LNCAP (cell line): Measurements from ENCODE around the gene CHFR.

Experiments used
- CTCF ChIP-seq: fragments of 450-650 bp; IDR thresholded peaks from 2 replicates; pipeline ENCODE4 v1.5.1; 2017; ENCODE audit warnings: mild to moderate bottlenecking

Gene CHFR

GRCh38 chr12:132818562-132818961 is 68.8 kb downstream of the CHFR start:
- TF ChIP-seq CTCF: no peak

GRCh38 chr12:132814232-132814631 is 73.2 kb downstream of the CHFR start:
- no peak for TF ChIP-seq CTCF

GRCh38 chr12:132813443-132813842 is 74.0 kb downstream of the CHFR start:
- TF ChIP-seq CTCF: no peak

GRCh38 chr12:132812631-132813305 is 74.6 kb downstream of the CHFR start:
- TF ChIP-seq CTCF: no peak

GRCh38 chr12:132809391-132809790 is 78.0 kb downstream of the CHFR start:
- peak; percentile 47 for TF ChIP-seq CTCF

GRCh38 chr12:132807295-132808092 is 79.9 kb downstream of the CHFR start:
- no peak for TF ChIP-seq CTCF

- no peak for TF ChIP-seq CTCF
Observed at GRCh38 chr12:132806857-132807256, 80.5 kb downstream of the CHFR start.
